ENCODE data around the gene AMIGO1.
"Not testable (repeated sequence)": the region's sequence is repeated elsewhere in the genome, so short reads cannot be mapped to it uniquely, and the experiment has no call there.

The AMIGO1 gene

DNA sequence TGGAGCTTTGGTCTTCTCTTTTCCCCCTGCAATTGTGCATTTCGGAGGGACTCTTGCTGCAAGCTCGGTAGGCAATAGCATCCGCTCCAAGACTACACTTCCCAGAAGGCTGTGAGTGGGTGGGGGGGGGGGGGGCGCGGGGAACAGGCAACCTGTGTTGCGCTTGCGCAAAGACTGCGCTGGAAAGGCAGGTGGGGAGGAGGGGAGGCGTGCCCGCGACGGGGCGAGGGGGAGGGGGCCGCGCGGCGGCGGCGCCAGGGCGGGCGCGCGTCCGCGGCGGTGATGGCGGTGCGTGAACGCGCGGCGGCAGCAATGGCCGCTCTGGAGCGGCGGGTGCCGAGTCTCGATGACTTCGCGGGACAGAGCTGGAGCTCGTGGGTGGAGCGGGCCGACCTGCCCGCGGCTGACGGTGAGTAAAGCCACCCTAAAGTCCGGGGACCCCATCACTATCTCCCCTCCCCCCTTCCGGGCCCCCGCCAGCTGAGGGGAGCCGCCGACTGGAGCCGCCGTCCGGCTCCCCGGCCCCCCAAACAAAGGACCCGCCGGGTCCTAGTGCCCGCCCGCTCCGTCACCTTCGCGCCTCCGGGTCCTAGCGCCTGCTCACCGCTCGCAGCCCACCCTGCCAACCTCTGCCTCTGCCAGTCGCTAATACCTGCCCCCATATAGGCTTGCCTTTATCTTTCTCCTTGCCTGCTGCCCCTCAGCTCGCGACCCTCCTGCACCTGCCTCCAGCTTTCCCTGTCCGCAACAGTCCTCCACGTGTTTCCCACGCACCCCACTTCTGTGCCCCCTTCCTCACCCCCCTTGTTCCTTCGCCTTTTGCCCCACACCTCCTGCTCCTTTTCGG is 25.6 kb downstream of the AMIGO1 start, which contains the start of gene ATXN7L2:
ATXN7L2 (plus strand) TSS at position 234 of the 847 bp plus-strand sequence; CDS start at position 283, 49 bp downstream.
- DNase-seq (ENCODE audit: low spot score), result peak; percentile 98

DNA sequence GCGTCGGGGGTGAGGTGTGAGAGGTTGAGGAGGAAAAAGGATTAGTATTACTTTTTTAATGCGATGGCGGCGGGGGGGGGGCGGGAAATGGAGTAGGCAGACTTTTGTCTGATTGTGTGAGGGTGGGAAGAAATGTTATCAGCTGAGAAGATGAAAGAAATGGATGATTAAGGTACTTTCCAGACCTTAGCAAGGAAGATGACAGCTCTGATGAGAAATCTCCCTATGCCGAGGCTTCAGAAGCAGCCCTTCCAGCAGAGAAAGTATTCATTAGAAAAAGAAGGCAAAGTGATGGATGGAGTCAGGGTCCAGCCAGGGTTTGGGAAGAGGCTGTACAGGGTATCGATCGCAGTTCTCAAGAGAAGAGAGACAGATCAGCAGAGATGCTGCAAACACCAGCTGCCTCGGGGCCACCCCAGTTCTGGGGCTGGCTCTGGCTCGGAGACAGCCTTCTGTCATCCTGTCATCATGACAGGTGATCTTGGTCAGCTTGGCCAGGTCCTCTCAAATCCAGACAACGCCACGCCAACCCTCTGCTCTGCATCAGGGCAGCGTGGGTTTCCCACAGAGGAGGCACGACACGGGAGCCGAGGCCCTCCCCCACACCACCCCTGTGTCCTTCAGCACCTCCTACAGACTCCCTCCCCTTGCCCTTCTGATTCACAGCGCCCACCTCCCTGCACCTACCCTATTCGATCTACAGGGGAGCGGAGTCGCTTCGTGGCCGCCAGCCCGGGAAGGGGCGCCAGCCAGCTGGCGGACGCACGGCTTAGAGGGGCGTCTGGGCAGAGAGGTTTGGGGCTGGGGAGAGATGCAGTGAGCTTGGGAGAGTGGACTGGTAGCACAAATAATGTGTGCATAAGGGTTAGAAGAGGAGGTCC is 26.5 kb downstream of the AMIGO1 start:
- peak; percentile 62 for DNase-seq (ENCODE audit: low spot score)

DNA sequence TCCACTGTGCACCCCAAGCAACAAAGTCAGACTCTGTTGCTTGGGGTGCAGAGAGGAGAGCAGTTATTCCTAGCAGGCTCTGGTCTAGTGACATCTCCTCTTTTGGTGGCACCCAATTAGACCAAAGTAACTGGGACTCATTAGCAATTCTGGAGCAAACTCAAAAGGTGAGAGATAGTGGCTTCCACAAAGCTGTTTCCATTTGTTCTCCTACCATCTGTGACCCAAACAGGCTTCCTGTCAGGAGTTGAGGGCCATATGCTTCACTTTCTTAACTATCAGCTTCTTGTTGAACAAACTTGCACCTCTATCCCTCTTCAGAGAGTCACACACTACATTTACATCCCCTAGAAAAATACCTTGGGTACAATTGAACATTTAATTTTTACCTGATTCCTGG is 27.3 kb downstream of the AMIGO1 start:
- no peak for DNase-seq (ENCODE audit: low spot score)

DNA sequence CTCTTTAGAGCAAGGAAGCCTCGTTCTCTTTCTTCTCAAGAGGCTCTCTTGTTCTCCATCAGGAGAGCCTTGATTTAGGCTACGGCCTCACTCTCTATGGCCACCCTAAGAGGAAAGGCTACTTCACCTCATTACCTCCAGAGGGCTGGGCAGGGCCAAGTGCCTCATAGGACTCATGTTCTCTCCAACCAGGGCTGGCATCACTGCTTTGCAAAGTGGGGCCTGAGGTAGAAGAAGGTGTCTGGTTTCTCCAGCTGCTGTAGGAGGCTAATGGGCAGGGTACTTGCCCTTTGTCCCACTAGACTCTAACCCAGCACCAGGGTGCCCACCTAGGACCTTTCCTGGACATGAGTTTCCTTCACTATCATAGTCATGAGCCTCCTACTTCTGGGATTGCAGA is 27.9 kb downstream of the AMIGO1 start:
- no peak for DNase-seq (ENCODE audit: low spot score)

DNA sequence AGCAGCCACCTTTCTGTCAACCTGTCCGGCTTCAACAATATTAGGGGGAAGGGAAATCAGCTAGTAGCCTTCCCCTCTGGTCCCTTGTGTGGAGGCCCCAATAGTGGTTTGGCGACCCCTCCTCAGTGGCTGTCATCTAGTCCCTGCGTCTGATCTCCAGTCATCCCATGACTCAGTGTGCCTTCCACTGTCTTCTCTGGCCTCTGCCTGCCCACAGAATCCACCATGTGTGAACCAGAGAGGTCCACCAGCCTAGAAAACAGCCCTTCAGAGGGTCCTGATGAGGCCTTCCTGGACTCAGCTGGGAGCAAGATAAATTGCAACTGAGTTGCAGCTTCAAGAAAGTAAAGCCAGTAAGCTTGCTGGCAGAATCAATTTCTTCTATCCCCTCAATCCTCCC is 29.6 kb downstream of the AMIGO1 start:
- DNase-seq (ENCODE audit: low spot score), result no peak

DNA sequence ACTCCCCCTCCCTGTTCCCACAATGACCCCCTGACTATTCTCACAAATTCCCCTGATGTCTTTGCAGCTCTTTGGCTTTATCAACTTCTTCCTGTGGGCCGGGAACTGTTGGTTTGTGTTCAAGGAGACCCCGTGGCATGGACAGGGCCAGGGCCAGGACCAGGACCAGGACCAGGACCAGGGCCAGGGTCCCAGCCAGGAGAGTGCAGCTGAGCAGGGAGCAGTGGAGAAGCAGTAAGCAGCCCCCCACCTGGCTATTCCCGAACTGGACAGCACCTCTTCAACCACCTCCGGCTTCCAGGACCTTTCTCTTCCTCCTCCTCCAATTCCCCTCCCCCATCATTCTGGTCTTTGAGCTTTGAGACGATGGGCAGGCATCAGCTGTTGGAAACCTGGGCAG is 30.2 kb downstream of the AMIGO1 start:
- DNase-seq (ENCODE audit: low spot score), result no peak

DNA sequence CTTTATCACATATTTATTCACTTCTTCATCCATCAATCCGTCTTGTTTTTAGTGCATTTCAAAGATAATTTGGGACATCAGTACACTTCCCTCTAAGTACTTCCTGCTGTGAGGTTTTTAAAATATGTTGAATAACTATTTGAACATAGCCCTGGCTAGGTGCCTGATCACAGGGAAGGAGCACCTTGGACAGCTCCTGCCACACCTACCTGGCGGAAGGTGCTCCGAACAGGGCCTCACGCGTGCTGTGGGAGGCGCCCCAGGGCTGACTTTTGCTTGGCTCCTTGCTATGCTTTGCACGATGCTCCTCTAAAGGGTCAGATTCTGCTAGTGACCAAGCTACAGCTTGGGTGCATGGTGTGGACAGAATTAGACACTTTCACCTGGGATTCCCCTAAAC is 30.7 kb downstream of the AMIGO1 start:
- no peak for DNase-seq (ENCODE audit: low spot score)

DNA sequence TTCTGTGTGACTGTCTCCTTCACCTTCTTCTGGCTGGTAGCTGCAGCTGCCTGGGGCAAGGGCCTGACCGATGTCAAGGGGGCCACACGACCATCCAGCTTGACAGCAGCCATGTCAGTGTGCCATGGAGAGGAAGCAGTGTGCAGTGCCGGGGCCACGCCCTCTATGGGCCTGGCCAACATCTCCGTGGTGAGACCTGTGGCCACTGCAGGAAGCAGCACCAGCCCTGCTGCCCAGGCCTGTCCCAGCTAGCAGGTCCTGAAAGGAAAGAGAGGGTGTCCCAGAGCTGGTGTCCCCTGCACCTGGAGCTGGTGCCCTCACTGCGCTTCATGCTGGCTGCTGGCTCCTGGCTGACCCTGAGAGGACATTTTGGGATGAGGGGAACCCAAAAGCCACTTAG is 31.7 kb downstream of the AMIGO1 start:
- DNase-seq (ENCODE audit: low spot score), result no peak

DNA sequence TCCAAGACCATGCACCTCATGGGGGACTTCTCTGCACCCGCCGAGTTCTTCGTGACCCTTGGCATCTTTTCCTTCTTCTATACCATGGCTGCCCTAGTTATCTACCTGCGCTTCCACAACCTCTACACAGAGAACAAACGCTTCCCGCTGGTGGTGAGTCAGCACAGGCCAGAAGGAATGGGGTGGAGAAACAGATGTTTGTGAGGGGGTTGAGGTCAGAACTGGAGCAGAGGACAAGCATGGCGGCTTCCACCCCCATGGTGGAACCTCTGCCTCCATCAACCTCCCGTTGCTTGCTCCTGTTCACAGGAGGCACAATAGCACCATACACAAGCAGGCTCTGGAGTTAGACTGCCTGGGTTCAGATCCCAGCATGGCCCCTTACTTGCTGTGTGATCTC is 32.7 kb downstream of the AMIGO1 start:
- no peak for DNase-seq (ENCODE audit: low spot score)

DNA sequence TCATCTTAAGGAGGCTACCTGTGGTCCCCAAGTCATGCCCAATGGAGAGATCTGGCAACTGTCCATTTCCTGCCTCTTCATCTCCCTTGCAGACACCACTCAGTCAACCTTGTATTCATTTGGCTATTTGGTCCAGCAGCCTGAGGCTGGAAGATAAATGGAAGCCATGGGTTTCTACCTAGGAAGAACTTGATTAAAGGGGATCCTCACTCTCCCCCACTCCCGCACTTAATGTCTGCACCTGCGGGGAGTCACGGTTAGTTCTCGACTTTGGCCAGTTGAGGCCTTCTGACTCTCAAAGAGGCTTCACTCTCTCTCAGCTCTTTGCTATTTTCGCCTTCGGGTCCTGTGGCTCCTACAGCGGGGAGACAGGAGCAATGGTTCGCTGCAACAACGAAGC is 34.3 kb downstream of the AMIGO1 start:
- DNase-seq (ENCODE audit: low spot score), result no peak

DNA sequence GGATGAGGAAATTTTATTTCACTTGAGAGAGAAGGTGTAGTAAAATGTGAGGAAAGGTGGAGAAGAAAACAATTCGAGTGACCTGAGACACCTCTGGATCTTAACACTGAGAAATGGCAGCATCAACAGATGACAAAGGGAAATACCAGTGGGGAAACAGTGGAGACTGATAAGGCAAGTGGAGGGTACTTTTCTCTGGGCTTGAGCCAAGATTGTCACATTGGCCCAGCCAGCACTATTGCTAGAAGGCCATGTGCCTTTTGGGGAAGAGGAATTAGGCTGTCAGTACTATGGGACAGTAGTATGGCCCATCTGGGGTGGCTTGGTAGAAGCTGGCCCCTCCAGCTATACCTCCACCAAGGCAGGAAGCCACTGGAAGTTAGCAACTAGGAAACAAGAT is 34.8 kb downstream of the AMIGO1 start:
- DNase-seq (ENCODE audit: low spot score), result peak; percentile 1

DNA sequence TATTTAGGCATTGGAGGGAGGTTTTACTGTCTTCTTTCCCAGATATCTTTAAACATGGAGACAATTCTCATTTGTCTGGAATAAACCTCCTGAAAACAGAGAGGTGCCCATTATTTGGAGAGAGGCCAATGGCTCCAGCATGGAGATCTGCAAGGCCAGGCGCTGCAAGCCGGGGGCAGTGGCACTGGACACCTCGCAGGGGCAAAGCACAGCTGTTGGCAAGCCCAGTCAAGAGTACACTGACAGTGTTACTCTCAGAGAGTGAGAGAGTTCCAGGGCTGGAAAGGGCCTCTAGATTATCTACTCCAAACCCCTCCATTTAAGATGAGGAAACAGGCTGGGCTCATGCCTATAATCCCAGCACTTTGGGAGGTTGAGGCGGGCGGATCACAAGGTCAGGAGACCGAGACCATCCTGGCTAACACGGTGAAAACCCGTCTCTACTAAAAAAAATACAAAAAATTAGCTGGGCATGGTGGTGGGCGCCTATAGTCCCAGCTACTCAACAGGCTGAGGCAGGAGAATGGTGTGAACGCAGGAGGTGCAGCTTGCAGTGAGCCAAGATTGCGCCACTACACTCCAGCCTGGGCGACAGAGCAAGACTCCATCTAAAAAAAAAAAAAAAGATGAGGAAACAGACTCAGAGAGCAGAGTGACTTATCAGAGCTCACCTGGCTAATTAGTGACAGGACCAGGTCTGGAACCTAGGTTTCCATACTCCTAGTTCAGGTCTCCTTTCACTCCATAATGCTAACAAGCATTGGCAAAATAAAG is 36.1 kb downstream of the AMIGO1 start:
- not testable (repeated sequence) for DNase-seq (ENCODE audit: low spot score)

DNA sequence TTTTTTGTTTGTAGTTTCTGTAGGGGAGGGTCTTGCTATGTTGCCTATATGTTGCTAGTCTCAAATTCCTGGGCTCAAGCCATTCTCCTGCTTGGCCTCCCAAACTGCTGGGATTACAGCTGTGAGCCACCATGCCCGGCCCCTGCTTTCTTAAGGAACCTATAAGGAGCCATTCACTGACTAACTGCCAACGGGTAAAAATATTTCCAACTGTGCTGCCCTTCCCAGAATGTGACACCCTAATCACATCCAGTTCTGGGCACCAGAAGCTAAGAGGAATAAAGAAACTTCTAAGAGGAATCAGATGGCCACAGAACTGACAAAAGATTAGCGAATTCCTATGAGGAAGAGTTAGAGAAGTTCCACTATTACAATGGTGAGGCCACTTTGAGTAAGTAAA is 36.7 kb downstream of the AMIGO1 start:
- no peak for DNase-seq (ENCODE audit: low spot score)

DNA sequence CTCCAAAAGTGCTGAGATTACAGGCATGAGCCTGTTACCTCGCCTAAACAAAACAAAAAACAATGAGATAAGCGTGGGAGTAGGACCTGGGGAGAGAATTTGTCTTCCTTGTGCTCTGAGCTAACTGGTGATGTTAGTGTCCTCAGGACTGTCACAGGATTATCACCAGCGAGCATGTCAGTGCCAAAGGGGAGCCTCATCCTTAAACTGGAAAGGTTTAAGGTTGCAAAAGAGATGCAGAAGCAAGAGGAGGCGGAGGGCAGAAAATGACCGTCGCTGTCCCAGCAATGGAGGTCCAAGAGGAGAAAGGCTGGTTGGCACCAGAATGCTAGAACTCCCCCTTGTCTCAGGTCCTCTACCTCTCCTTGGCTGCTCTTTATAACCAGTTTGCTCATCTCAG is 39.3 kb downstream of the AMIGO1 start:
- DNase-seq (ENCODE audit: low spot score), result no peak

DNA sequence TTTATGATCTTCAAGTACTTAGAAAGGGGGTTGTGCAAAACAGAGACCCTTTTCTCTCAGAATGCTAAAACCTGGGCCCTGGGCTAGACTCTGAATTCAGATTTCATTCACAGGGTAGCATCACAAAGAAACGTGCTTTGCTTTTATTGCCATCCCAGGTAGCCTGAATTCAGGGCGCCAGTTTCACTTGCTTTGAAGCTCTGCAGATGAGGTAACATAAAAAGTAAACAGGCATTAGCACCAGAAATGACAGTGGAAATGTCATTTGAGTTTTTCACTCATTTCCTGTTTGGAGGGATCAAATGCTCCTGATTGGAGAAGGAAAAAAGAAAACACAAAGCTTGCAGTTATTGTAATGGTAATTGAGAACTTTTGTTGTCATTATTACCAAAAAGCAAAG is 40.6 kb downstream of the AMIGO1 start:
- peak; percentile 7 for DNase-seq (ENCODE audit: low spot score)

DNA sequence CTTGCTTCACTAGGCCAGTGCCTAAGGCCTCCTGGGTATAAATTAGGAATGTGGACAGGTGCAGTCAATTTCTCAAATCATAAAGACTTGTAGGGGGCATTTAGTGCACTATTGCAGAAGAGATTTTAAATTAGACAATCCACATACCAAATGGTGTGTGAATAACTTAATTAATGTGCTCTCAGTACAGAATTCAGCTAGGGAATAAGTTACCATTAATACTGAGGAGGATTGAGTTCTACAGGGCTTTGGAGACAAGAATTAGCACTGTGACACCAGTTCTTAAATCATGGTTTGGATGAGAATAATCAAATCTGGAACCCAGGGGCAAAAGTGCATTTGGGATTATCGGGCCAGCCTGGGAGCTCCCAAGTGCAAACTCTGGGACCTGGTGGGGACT is 41.5 kb downstream of the AMIGO1 start:
- DNase-seq (ENCODE audit: low spot score), result no peak

DNA sequence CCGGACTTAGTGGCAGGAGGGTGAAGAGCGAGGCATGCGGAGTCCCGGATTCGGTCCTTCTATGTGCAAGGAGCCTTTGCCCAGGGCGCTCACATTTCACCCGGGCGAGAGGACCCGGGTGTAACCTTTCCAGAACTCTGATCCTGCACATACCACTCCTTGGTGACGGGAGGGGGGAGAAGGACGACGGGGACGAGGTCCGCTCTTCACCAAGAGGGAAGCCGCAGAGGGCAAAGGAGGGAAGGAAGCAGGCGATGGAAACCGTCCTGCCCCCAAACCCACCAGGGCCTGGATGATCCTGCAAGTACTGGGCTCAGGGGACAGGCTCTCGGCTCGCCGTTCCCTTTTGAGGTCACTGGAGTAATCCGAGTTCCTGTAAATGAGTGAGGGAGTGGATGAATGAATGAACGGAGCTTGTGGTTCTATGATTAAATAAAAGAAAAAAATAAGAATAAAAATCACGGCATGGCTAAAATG is 42.2 kb downstream of the AMIGO1 start:
- peak; percentile 11 for DNase-seq (ENCODE audit: low spot score)

DNA sequence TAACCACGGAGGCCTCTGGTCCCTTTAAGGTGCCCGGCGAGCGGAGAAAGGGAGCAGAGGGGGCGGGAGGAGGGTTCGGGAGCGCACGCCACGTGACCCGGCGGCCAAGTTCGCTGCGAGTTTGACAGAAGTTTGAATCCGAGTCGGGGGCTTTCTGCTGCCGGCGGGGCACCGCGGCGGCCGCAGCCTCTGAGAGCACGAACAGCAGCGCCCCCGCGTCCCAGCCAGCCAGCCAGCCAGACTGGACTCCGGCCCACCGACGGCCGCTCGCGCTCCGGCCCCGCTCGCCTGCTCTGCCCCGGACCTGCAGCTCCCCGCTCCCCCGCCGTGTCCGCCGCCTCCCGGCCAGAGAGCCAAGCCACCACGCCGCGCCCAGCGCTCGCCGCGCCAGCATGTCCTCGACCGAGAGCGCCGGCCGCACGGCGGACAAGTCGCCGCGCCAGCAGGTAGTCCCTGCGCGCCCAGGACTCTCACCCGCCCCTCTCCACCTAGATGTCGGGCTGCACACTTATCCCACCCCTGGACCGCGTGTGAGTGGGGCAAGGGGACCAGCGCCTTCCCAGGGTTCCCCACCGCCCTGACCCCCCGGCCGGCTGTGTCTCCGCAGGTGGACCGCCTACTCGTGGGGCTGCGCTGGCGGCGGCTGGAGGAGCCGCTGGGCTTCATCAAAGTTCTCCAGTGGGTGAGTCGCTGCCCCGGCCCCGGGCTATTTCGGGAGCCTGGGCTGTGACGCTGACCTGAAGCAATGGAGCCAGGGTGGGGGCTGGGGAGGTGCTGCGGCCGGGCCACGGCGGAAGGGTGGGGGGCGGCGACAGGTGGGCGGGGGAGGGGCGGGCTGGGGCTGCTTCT is 42.9 kb downstream of the AMIGO1 start, which contains the start of gene SYPL2:
SYPL2 (plus strand) TSS at position 95 of the 849 bp plus-strand sequence; CDS start at position 393, 298 bp downstream.
- DNase-seq (ENCODE audit: low spot score), result no peak

DNA sequence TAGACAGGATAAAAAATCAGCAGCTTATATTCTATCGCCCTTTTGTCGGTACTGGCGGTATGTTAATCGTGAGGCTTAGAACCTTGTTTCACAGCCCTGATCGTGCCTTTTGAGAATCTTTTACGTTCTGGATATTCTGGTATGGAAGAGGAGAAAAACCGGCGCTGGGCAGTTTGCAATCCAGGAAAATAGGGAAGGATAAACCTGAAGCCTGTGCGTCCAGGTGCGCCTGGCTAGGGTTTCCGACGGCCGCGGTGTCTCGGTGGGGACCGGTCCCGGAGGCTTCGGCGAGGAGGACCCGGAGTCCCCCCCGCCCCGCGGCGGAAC is 43.4 kb downstream of the AMIGO1 start:
- DNase-seq (ENCODE audit: low spot score), result no peak

DNA sequence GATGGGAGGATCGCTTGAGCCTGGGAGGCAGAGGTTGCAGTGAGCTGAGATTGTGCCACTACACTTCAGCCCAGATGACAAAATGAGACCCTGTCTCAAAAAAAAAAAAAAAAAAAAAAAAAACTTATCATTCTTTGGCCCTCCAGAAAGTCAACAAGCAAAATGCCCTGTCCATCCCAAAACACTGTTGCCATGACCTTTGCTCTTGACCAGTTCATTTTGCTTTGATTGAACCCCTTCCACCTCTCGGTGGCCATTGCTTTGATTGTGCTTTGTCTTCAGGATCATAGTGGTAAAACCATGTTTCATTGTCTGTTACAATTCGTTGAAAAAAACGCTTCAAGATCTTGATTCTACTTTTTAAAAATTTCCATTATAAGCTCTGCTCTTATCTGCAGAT is 51.7 kb downstream of the AMIGO1 start:
- DNase-seq (ENCODE audit: low spot score), result no peak

DNA sequence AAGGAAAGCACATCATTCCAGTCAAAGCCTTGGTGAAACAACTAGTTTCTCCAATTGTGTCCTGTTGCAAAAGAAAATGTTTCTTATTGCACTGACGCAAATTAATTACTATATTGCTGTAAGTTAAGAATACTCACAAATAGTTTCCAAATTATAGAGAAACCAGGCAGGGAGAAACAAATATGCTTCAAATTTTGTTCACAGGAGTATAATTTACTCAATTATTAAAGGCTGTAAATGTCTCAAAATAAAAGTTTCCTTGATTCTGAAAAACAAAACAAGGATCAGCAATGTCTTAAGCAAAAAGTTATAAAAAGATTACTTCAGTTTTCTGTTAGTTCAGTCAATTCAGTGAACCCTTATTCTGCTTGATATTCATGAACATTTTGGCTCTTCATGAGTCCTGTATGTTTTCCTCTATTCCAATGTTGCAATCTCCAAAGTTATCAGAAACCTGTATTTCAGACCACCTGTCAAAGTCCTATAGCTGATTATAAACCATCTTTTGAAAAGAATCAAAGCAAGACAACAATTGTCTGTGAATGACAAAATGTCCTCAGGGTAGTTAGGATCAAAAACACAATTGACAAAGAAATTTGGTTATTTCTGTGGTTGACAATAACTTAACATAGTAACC is 54.9 kb downstream of the AMIGO1 start:
- DNase-seq (ENCODE audit: low spot score), result no peak
